ENCODE measurements around the gene NCKAP5L.

DNA sequence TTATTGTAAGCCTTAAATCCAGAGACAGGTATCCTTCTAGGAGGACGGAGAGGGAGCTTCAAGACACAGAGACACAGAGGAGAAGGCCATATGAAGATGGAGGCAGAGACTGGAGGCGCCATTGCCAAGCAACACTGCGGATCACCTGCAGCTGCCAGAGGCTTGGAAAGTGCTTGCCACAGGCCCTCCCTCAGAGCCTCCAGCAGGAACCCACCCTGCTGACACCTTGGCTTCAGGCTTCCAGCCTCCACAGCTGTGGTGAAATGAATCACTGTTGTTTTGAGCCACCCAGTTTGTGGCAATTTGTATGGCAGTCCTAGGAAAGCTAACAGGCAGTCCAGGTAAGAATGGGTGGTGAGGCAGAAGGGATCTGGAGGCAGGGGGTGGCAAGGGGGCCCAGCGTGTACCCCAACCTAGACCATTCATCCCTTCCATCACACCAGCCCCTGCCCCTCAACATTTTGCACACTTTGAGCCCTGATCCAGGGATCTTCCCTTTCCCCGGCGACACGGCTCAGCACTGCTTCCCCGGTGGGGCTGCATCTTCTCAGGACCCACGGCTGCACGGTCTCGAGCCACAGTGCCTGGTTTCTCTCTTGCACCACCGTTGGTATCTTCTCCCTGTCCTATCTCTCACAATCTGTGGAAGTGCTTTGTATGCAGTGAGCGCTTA lies 37.0 kb upstream of the NCKAP5L start:
- TF ChIP-seq ZBTB33 (CRISPR knock-in tag; IDR thresholded peaks at IDR 0.05) (no peak), C11orf30 (IDR thresholded peaks at IDR 0.05; ENCODE audit: low read depth) (no peak), GABPA (tag; conservative IDR thresholded peaks at IDR 0.05; ENCODE audit: low read depth) (no peak), MEIS2 (IDR thresholded peaks at IDR 0.05; ENCODE audit: partially characterized antibody) (no peak), TAF7 (tag; IDR thresholded peaks at IDR 0.05) (no peak), NFE2L1 (tag; IDR thresholded peaks at IDR 0.05; ENCODE audit: borderline replicate concordance, low read depth) (no peak)
- TF ChIP-seq, protein P1, sequence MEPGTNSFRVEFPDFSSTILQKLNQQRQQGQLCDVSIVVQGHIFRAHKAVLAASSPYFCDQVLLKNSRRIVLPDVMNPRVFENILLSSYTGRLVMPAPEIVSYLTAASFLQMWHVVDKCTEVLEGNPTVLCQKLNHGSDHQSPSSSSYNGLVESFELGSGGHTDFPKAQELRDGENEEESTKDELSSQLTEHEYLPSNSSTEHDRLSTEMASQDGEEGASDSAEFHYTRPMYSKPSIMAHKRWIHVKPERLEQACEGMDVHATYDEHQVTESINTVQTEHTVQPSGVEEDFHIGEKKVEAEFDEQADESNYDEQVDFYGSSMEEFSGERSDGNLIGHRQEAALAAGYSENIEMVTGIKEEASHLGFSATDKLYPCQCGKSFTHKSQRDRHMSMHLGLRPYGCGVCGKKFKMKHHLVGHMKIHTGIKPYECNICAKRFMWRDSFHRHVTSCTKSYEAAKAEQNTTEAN (CRISPR knock-in tag; IDR thresholded peaks at IDR 0.05) = no peak

Data from K562 (cell line).